Measurements from ENCODE around the gene RBPJ.

DNA sequence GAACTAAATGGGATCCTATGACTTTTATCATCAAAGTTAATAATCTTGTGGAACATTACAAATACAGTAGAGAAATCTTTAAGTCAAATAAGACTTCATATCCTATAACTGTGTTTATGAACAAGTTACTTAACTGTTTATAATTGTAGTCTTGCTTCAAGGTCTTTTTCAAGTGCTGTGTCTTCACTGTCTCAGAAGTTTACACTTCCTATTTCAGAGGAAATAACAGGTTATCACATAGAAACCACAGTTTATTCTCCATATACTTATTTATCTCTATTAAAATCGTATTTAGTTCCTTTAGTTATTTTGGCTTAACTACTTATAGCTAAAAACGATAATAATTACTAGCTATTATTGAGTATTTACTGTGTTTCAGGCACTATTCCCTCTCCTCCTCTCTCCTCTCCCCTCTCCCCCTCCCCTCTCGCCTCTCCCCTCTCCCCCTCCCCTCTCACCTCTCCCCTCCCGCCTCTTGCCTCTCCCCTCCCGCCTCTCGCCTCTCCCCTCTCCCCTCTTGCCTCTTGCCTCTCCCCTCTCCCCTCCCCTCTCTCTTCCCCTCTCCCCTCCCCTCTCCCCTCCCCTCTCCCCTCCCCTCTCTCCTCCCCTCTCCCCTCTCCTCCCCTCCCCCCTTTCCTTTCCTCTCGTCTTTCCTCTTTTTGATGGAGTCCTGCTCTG lies 63.7 kb downstream of the RBPJ start:
- TF ChIP-seq SIN3A (IDR thresholded peaks at IDR 0.05; ENCODE audit: borderline replicate concordance, insufficient read depth, low read length) = no peak
- TF ChIP-seq POLR2AphosphoS5 (IDR thresholded peaks at IDR 0.05; ENCODE audit: low read depth, low read length) = no peak
- no peak for TF ChIP-seq REST (IDR thresholded peaks at IDR 0.05; ENCODE audit: insufficient read depth in 1 of 2, low read depth in 2 of 2, low read length in 2 of 2)
- no peak for TF ChIP-seq TAF1 (IDR thresholded peaks at IDR 0.05; ENCODE audit: borderline replicate concordance, insufficient read depth, low read length)
- TF ChIP-seq FOXP2 (optimal IDR thresholded peaks at IDR 0.05; ENCODE audit: borderline replicate concordance, extremely low read depth, extremely low read length, insufficient read depth) = no peak

All from PFSK-1 (cell line).